GM21619 (cell line): Measurements from ENCODE around the gene OR10G3.

ENCODE experiments used
- ATAC-seq: cut with Tn5 transposase; IDR thresholded peaks from one replicate; pipeline ENCODE4 v1.9.1; 2021; ENCODE audit not compliant: unreplicated experiment

OR10G3 gene

DNA sequence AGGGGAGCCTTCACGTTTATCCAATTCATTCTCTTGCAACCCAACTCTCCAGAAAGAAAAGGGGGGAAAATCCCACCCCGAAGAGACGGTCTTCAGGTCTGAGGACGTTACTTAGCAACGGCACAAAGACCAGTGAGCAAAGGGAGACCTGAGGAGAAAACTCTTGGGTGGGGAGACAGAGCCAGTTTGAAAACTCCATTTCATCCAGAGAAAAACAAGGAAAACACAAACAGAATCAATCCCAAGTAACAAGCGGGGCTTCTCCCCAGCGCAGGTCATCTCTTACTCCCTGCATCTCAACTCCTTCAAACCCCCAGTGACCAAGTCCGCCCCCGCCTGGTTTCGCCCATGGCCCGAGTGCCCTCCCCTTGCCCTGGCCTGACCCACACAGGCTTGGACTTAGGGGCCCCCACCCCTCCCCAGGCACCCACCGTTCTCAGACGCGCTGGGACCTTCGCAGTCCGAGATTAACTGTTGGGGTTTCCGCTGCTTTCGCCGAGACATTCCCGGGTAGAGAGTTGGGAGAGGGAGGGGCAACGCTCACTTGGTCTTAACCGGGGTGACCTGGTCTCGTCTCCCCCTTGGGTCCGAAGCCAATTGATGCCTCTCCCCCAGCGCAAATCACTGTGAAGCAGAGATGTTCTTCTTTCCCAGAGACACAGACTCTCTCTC is 43.3 kb downstream of the OR10G3 start:
- no peak for ATAC-seq

DNA sequence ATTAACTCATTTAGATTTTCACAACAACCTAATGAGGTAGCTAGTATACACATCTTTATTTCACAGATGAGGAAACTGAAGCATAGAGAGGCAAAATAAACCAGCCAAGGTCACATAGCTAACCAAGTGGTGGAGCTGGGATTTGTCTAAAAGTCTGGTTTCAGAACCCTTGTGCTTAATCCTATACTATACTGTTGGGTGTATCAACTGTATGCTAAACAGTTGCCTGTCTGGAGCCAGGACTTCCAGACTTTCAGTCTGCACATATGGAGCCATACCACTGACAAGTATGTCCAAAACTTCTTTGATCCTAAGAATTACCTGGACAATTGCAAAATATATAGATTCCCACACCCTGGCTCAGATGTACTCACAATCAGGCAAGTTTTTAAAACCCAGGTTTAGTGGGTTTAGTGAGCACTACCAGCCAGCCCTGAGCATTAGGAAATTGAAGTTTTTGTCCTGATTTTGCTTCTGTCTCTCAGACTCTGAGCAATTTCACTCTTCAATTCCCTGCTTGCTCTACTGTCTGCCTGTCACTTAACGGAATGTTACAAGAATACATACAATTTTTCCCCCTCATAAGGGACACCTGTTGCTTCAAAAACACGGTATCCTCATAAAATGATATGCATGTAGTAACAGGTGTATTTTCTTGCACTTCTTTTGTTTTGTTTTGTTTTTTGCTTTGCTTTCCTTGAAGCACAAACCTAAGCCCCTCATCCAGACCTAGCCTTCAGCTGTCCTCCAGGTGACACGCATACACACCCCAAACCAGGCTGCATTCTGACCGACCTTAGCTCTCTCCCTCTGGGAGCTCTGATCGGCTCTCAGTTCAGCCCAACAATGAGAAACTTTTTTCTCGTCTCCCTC is 44.1 kb downstream of the OR10G3 start:
- no peak for ATAC-seq

DNA sequence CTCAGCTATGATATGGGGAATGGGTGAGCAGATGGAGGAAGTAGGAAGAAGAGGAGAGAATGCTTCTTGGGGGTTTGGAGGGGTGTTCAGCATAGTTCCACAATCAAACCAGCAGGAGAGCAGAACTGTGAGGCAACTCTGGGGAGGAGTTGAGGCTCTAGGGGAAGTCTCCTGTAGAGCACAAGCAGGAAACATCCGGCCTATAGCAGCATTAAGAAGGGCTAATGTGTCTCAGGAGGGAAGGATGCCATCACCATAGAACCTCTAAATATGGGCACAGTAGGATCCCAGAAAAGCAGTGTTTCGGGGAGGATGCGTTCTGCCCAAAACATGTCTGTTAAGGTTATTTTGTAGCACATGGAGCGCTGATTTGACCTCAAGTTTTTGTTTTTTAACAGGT is 45.3 kb downstream of the OR10G3 start:
- no peak for ATAC-seq

DNA sequence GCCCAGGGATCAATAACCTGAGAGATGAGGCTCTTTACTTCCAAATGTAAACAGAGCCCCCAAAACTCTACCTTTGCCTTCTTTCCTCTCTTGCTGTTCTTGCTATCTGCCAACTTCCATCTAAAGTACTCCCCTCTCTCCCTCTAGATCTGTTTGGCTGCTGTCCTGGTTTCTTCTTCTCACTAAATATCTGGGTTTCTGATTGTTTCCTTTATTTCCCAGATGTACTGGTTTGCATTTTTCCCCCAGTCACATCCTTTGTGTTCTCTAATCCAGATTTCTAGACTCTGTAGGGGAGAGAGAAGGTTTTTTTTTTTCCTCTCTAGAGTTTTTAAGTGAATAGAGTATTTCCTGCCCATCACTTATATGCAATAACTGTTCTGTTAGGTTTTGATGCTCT is 46.6 kb downstream of the OR10G3 start:
- no peak for ATAC-seq

DNA sequence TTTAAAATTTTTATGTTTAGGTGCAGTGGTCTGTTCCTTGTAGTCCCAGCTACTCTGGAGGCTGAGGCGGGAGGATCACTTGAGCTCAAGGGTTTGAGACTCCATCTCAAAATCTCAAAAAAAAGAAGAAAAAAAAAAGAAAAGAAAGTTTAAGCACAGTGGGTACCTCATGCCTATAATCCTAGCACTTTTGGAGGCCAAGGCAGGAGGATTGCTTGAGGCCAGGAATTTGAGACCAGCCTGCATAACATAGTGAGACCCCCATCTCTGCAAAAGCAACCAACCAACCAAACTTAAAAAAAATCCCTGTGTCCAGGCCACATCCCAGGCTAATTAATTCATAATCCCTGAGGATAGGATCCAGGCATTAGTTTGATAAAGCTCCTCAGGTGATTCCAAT is 50.4 kb downstream of the OR10G3 start:
- ATAC-seq = no peak

DNA sequence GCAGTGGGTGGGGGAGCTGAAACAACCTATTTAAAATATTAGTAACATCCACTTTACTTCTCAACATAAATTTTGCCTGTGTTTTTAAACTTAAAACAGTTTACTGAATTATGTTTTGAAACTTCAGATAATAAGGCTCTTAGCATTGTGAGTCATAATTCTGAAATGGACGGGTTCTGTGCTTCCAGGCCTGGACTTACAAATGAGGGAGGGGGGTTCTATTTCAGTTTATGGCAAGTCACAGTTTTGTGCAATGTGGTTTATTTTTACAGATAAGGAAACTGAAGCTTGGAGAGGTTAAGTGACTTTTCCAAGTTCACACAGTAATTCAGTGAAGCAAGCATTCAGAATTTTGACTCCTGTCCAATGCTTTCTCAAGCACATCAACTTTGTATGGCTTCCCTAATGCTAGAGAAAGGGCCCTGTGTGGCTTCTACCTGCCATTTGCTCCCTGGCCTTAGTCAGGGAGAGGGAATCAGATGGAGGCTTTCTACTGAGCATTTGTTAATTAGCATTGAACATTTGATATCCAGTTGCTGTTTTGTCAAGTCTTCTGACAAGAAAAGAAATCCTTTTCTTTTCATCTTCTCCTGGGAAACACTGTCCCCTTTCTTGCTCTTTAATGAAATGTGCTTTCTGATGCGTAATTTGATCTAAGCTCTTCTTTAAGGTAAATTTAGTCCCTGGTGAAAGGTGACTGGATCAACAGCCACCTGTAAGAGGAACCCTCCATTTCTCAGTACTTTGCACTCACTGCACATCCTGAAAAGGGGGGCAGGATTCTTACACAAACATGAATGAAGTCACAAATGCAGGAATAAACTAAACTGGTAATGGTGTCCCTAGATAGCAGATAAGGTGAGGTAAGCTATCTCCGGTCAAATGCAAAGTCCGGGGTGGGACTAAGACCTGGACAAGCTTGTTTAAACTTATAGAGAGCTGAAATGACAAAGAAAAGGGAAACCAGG is 51.2 kb downstream of the OR10G3 start:
- no peak for ATAC-seq

DNA sequence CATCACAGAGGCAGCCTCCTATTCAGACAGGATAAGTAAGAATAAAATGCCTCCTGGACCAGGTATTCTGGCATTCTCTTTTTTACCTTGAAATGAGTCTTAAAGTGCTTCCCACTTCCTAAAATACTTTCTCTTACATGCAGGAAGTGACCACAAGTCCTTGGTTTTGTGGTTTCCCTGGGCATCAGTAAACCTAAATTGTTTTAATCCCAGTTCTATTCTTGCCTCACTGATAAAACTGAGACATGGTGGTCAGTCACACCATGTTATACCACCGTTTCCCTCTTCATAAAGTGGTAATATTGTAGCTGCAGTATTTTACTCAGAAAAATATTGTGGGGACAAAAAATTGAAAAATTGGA is 52.6 kb downstream of the OR10G3 start:
- ATAC-seq = no peak

DNA sequence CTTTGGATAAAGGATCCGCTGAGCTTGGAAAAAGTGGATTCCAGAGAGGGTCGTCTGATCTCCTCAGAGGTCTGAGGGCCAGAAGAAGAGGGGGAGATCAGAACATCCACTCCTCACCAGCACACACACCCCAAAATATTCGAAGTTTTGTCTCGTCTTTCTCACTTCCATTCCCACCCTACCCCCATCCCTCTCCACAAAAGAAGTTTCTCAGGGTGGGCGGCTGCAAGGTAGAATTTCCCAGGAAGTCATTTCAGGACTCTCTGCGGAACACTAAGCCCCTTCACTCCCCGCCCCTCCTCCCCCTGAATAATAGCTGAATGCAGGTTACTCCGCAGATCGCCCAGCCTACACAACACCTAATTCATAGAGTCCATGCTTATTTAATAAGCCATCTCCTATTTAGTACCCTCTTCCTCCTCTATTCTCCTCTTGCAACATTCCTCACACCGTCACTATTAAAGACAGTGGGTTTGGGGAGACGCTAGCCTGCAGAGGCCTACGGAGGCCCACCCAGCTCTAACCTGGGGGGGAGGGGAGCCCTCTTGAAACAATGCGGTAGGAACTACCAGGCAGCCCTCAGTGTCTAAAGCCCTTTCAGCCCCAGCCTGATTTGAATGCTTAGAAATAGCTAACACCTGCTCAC is 53.1 kb downstream of the OR10G3 start:
- ATAC-seq = no peak

DNA sequence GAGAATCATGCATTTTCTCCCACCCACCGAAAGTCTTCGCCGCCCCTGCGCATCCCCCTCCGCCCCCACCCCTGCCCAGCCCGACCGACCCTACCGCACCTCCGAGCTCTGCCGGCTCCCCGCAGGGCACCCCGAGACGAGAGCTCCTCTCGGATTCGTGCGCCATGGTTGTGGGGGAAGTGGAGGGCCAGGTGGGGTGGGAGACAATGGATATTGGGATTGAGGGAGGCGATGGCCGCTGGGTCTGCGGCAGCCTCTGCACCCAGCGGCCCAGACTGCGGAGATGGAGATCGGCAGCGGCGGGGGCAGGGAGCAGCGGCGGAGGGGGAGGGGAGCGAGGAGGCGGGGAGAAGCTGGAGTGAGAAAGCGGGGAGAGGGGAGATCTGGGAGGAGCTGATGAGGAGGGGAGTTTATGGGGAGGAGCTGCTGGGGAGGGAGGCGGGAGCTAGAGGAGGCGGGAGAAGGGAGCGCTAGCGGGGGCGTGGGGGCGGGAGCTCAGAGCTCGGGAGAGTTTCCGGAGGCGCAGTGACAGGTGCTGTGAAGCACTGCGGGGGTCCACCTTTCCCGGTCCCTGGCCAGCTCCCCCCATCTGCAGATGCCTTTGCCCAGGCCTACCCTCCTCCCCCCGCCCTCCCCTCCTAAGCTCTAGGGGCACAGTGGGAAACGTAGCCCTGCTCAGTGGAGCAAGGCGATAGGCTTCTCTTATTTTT is 53.8 kb downstream of the OR10G3 start, which contains the start of gene SALL2:
Gene SALL2, minus strand, starts transcription at position 385 of the 710 bp plus-strand sequence. Its CDS starts 219 bp downstream, at position 166.
- no peak for ATAC-seq

DNA sequence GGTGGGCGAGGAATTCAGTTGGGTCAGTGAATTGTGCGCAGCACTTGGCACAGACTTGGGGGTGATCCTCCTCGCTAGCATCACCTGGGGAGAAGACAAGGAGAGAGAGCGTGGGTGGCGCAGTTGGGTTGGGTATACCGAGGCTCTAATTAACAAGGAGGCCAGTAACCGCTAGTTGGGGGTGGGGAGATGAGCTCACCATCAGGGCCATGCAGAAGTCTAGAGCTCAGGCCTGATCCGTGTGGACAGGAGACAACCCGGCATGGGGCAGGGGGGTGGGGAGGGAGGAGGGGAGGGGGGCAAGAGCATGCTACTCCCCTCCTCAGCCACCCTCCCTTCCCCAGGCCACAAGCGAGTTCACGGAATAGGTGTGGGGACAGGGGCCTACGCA is 54.3 kb downstream of the OR10G3 start:
- ATAC-seq = no peak

DNA sequence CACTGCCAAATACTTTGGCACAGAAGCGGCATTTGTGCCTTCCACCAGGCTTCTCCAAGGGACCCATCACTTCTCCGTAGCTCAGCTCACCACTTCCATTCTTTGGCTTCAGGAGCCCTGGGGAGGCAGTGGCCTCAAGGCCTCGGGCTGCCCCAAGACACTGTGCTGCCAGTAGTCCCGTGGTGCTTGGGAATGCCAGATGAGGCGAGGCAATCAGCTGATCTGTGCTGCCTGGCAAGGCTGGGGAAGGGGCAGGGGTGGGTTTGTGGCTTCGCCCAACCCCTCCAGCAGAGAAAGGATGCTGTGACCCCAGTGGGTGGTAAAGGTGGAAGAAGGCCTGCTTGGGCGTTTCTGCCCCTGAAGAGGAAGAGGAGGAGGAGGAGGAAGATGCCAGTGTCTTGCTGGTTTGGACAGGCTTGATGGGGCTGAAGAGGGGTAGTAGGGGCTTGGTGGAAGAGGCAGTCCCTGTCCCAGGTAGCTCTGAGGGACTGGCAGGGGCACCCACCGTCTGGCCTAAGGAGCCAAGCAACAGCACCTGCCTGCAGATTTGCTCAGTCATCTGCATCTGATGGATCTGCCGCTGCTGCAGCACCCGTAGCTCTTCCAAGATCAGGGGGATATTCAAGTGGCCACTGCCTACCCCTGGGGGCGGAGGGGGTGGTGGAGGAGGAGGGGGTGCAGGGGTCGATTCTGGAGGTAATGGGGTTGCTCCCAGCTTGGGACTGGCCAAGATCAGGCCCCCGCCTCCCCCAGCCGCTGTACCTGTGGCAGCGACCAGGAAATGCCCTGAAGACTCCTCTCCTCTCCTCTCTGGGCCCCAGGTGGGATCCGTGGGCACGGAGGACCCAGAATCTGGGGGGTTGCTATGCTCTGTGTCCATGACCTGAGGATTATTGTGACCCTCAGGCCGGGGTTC is 55.0 kb downstream of the OR10G3 start:
- ATAC-seq = no peak

DNA sequence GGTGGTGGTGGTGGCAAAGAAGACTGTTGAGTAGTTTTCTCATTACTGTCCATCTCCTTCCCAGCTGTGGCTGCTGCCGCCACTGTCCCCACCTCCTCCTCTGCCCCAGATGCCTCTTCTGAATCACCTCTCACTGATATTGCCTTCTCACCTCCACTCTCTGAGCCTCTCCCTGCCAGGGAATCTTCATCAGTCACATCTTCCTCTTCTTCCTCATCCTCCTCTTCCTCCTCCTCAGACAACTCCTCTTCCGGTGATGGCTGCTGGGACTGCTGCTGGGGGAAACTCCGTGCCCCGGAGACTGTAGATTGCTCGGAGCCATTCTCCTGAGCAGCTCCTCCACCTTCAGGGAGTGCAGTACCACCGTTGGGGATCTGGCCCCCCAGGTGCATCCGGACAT is 56.7 kb downstream of the OR10G3 start:
- ATAC-seq = no peak

DNA sequence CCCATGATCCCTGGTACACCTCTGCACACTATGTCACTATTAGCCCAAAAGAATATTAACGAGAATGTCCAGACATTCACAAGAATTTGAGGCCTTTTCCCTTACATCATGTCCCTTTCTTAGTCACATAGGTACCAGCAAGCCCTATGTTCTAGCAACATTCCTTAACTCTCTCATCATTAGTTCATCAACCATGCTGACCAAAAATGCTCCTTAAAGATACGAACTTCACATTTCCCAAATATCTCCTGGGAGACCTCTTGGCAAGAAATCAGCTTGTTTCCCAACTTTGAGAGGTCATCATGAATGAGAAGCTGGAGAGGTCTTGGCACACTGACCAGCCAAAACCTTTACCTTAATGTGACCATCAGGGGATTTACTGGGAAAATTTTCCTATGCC is 58.4 kb downstream of the OR10G3 start:
- ATAC-seq = no peak

DNA sequence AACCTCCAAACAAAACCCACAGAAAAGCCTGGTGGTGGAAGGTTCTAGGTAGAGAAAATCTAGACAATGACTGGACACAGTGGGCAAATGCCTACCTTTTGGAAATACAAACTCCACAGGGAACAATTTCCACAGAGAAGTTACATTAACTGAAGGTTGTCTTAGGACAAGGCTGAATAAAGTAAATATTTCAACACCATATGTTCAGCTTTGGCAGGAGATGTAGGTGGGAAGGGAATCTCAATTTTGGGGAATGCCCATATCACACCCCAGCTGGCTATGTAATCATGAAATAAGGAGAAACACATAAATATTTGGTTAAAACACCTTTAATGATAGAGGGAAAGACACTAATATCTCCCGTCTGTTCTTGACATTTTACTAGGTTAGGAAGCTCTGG is 59.1 kb downstream of the OR10G3 start:
- ATAC-seq = no peak

DNA sequence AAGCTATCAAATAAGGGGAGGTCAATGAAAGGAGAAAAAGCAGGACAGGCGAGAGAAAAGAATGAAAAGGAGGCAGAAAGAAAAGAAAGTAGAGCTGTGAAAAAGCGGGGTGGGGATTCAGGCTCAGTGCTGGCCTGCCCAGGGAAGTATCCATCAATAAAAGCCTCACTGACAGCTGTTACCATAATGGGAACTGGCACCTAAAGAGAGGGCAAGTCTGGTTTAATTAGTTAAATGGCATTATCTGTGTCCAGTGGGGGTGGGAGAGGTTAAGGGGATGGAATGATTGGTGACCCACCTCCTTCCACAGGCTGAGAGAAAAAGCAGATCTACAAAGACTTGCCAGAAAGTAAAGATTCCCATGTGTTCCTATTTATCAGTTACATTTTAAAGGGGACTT is 61.2 kb downstream of the OR10G3 start:
- ATAC-seq = no peak
